Right lobe of liver (tissue), 6 donors: ENCODE results near the gene TMEM51. TPM values are rescaled to one million over a fixed set of nuclear protein-coding genes. Genes with fewer than 3 reads are reported as not detected.

Experiments used
- ATAC-seq, 4 donors: fragments of 200-7000 bp; cut with Tn5 transposase; one replicate each; pipeline ENCODE4 v1.9.1; 2020; ENCODE audit warnings: mild to moderate bottlenecking in 4 of 4, moderate library complexity in 4 of 4
- DNase-seq, 3 donors: peaks; one replicate each; pipeline ENCODE4 v3.0.0-alpha.2; 2020
- H3K27ac ChIP-seq, 3 donors: fragments of 200-600 bp; one replicate each; pipeline ENCODE4 v1.8.0; 2022
- H3K27me3 ChIP-seq, 2 donors: fragments of 200-600 bp; one replicate each; pipeline ENCODE4 v1.8.0; 2022
- H3K36me3 ChIP-seq, 4 donors: fragments of 200-600 bp; sonication (generic) in 1 of 4; one replicate each; pipeline versions ENCODE4 v1.5.1 to v1.8.0; 2017 to 2022; ENCODE audit warnings: control low read depth in 1 of 4
- H3K4me1 ChIP-seq, 4 donors: fragments of 200-600 bp; sonication (generic) in 1 of 4; one replicate each; pipeline versions ENCODE4 v1.5.1 to v1.8.0; 2017 to 2022; ENCODE audit warnings: control low read depth in 1 of 4
- H3K4me3 ChIP-seq, 3 donors: fragments of 200-600 bp; one replicate each; pipeline ENCODE4 v1.8.0; 2022
- H3K9me3 ChIP-seq, 4 donors: fragments of 200-600 bp; sonication (generic) in 1 of 4; one replicate each; pipeline versions ENCODE4 v1.5.1 to v1.8.0; 2017 to 2022; ENCODE audit warnings: control low read depth in 1 of 4
- CTCF ChIP-seq, 4 donors: fragments of 200-600 bp in 3 of 4; fragments of 450-650 bp in 1 of 4; IDR thresholded peaks; one replicate each; pipeline versions ENCODE4 v1.5.1 to v1.8.0; 2016 to 2022; ENCODE audit warnings: antibody characterized with exemption in 4 of 4, mild to moderate bottlenecking in 2 of 4
- POLR2A ChIP-seq: fragments of 450-650 bp; IDR thresholded peaks from one replicate; pipeline ENCODE4 v1.6.1; 2017; ENCODE audit warnings: antibody characterized with exemption, mild to moderate bottlenecking
- WGBS: methylation state at CpG from one replicate; pipeline ENCODE4 v1.1.6; 2018; ENCODE audit warnings: low coverage, low lambda C conversion rate; ENCODE audit not compliant: insufficient coverage; ENCODE audit errors: missing lambda C conversion rate; 5-methylcytosine and 5-hydroxymethylcytosine counted together
- intact Hi-C, 2 donors: fragments of 100-400 bp; cut with DNase I; formaldehyde crosslinking; loops; one replicate each; pipeline versions ENCODE4 v1.11.2 to v1.14.1; 2022
- total RNA-seq, 6 experiments: library from RNA; depleted of rRNA in 2 of 6; stranded (reverse); fragments of >200 nt in 2 of 6; fragmentation: NEBNext Ultra II Directional in 3 of 6; extraction: Animal tissue kit (Norgen Biotek cat#: 25700) in 3 of 6; gene quantifications; one replicate each; pipeline versions ENCODE4 v1.1.0 to v1.2.4, GENCODE V29; 2016 to 2023
- donor health status: DM: no; HTN: yes; CAD: no.
- donor health status: DM: no; HTN: no; CAD: no.
- donor health status: DM: no; HTN: no; CAD: no.
- donor health status: DM: no; HTN: yes; CAD: no.
- donor health status: DM: no; HTN: yes; CAD: no.

TMEM51 gene
- total RNA-seq, 6 experiments from 2014 or later, result 1.3 to 5.4 (median 1.9) TPM

- Histone ChIP-seq H3K9me3 (no peaks in the 10 kb centered on the region), H3K27me3 (no peaks in the 10 kb centered on the region), H3K27ac (no peak overlapping the region), H3K36me3 (no peaks in the 10 kb centered on the region), H3K4me3 (no peak overlapping the region), H3K4me1 (no peaks in the 10 kb centered on the region)
- intact Hi-C loops, result loop anchor here (5.0 to 10.0 kb wide), 3 partner anchors 147 to 177 kb away; no protein-coding TSS in a partner anchor
- WGBS, result 46% methylated on average over 6 of the region's 6 CpGs
- ATAC-seq (no peak), DNase-seq (no peak)
- TF ChIP-seq POLR2A (no peak), CTCF (IDR thresholded peaks at IDR 0.05) (no peak)
These were observed 25.5 kb upstream of the TMEM51 start for GRCh38 chr1:15128077-15128476.

GRCh38 chr1:15128520-15129313, 24.8 kb upstream of the TMEM51 start:
- 13% methylated on average over 4 of the region's 18 CpGs for WGBS
- Histone ChIP-seq H3K27ac (no peak overlapping the region), H3K27me3 (no peaks in the 10 kb centered on the region), H3K9me3 (no peaks in the 10 kb centered on the region), H3K36me3 (no peaks in the 10 kb centered on the region), H3K4me1 (no peaks in the 10 kb centered on the region), H3K4me3 (no peak overlapping the region)
- ATAC-seq (peak; percentile 94 to 99 (median 97)), DNase-seq (peak; percentile 59 to 69 (median 67))
- intact Hi-C loops, result loop anchor here (5.0 to 10.0 kb wide), 3 partner anchors 146 to 176 kb away; no protein-coding TSS in a partner anchor
- no peak for TF ChIP-seq POLR2A
- TF ChIP-seq CTCF (IDR thresholded peaks at IDR 0.05), result peak; percentile 80 to 89 (median 86)

- no peaks in the 10 kb centered on the region for H3K27me3 ChIP-seq
- H3K4me1 ChIP-seq, result no peaks in the 10 kb centered on the region
- ATAC-seq, result no peak
- H3K36me3 ChIP-seq, result no peaks in the 10 kb centered on the region
- no peak for DNase-seq
- 48% methylated on average over 3 of the region's 4 CpGs for WGBS
- no peak overlapping the region for H3K4me3 ChIP-seq
- no peak overlapping the region for H3K27ac ChIP-seq
- H3K9me3 ChIP-seq, result no peaks in the 10 kb centered on the region
- intact Hi-C loops, result loop anchor here (5.0 to 10.0 kb wide), 3 partner anchors 145 to 175 kb away; no protein-coding TSS in a partner anchor
- TF ChIP-seq CTCF (IDR thresholded peaks at IDR 0.05) (no peak), POLR2A (no peak)
These were observed 23.6 kb upstream of the TMEM51 start for GRCh38 chr1:15129944-15130343.

GRCh38 chr1:15130607-15131006, 22.9 kb upstream of the TMEM51 start:
- intact Hi-C loops, result no loop called here
- ATAC-seq (no peak), DNase-seq (no peak)
- H3K9me3 ChIP-seq, result no peaks in the 10 kb centered on the region
- H3K4me1 ChIP-seq, result no peaks in the 10 kb centered on the region
- H3K4me3 ChIP-seq, result no peak overlapping the region
- H3K36me3 ChIP-seq, result no peaks in the 10 kb centered on the region
- TF ChIP-seq POLR2A (no peak), CTCF (IDR thresholded peaks at IDR 0.05) (no peak)
- no peak overlapping the region for H3K27ac ChIP-seq
- WGBS, result 60% methylated on average over 1 of the region's 3 CpGs
- no peaks in the 10 kb centered on the region for H3K27me3 ChIP-seq
